GM18907 (cell line): ENCODE measurements around the gene C1QTNF9.
A peak's percentile ranks its signal among the peaks of the same experiment; 100 is the strongest.
"Not testable (repeated sequence)": the region's sequence is repeated elsewhere in the genome, so short reads cannot be mapped to it uniquely, and the experiment has no call there.

ENCODE experiments used
- ATAC-seq: cut with Tn5 transposase; IDR thresholded peaks from one replicate; pipeline ENCODE4 v1.9.1; 2021; ENCODE audit warnings: mild to moderate bottlenecking, moderate library complexity; ENCODE audit not compliant: unreplicated experiment

C1QTNF9 gene

DNA sequence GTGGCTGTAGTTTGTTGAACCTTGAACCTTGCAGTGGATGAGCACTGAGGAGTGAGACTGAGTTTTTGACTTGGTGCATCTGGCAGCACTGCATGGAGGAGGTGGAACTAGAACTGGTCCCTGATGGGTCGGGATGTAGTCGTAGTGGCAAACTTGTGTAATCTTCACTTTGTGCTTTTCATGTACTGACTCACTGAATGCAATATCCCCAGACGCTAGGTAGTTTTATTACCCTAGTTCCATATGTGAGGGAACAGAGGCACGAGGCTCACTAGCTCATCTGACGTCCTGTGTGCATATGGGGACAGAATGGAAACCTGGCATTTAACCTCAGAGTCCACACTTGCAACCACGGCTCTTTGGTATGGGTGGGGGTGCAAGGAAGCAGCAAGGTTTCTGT is 10.3 kb downstream of the C1QTNF9 start:
- not testable (repeated sequence) for ATAC-seq

DNA sequence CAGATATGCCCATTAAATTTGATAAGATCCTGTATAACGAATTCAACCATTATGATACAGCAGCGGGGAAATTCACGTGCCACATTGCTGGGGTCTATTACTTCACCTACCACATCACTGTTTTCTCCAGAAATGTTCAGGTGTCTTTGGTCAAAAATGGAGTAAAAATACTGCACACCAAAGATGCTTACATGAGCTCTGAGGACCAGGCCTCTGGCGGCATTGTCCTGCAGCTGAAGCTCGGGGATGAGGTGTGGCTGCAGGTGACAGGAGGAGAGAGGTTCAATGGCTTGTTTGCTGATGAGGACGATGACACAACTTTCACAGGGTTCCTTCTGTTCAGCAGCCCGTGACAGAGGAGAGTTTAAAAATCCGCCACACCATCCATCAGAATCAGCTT is 12.0 kb downstream of the C1QTNF9 start:
- not testable (repeated sequence) for ATAC-seq

DNA sequence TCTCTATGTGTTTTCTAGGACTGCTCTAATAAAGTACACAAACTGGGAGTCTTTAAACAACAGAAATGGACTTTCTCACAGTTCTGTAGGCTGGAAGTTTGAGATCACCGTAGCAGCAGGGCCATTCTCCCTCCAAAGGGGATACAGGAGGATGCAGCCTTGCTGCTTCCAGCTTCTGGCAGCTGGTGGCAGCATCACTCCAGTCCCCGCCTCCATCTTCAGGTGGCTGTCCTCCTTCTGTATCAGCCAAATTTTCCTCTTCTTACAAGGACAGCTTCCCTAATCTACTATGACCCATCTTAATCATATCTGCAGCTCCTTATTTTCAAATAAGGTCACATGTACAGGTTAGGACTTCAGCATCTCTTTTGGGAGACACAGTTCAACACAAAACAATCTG is 13.1 kb downstream of the C1QTNF9 start:
- ATAC-seq, result peak; percentile 54

DNA sequence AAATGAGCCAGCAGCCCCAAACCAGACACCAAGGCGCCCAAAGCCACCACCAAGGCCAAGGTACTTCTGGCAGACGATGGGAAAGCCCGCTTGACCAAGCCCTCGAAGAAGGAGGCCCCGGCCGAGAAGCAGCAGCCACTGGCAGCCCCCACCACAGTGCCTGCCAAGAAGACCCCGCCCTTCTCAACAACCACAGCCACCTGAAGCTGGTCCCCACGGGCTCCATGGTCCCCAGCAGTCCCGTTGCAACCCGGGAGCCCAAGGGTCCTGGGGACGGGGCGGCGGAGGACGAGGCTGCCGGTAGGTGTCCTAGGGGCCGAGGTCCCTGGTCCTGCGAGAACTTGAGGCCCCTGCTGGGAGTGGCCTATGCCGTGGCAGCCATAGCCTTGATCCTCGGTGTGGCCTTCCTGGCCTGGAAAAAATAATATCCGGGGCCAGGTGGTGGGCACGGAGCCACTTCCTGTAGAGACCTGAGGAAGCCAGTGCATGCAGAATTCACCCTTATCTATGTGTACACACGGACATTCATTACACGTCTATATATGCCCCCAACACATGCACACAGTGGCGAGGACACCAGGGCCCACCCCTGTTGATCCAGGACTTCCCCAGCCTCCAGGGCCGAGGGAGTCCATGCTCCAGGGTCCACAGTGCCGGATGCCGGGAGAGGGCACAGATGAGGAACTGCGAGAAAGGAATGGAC is 13.8 kb downstream of the C1QTNF9 start:
- no peak for ATAC-seq

DNA sequence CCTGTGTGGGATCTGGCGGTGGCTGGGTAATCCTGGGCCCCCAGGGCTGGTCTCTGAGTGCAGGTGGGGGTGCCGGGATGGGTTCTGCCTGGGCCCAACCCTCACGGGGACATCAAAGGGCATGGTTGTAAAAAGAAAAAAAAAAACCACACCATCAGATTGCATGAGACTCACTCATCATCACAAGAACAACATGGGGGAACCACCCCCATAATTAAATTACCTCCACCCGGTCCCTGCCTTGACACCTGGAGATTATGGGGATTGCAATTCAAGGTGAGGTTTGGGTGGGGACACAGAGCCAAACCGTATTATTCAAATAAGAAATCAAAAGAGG is 14.3 kb downstream of the C1QTNF9 start:
- no peak for ATAC-seq

DNA sequence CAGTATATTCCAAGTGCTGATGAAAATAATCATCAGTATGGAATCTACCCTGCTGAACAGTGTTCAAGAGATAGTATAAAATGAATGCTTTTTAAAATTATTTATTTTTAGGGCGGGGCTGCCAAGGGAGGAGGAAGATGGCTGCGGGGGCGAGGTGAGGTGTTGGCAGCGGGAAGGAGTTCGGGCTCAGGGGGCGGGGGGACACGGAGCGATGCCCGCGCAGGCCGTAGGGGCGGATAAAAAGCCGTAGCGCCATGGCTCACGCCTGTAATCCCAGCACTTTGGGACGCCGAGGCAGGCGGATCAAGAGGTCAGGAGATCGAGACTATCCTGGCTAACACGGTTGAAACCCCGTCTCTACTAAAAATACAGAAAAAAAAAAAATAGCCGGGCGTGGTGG is 18.2 kb downstream of the C1QTNF9 start:
- ATAC-seq, result not testable (repeated sequence)

DNA sequence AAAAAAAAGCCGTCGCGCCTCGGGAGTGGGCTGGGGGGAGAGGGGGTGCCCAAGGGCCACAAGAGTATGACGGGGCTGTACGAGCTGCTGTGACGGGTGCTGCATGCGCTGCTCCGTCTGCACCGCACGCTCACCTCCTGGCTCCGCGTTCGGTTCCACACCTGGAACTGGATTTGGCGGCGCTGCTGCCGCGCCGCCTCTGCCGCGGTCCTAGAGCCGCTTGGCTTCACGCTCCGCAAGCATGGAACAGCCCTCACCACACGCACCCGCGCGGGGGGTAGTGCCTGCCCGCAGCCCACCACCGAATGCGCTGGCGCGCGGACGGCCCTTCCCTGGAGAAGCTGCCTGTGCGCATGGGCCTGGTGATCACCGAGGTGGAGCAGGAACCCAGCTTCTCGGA is 18.8 kb downstream of the C1QTNF9 start:
- no peak for ATAC-seq

DNA sequence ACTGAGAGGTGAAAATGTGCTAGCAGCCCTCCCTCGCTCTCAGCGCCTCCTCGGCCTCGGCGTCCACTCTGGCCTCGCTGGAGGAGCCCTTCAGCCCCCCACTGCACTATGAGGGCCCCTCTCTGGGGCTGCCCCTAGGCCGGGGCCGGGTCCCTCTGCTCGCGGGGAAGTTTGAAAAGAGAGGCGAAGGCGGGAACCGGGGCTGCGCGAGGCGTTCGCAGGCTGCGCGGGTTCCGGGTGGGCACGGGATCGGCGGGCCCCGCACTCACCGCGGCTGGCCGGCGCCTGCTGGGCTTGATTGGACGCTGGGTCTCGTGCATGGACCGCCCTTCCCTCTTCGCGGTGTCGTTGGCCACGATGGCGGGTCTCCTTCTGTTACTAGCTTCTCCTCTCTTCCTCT is 29.3 kb downstream of the C1QTNF9 start:
- no peak for ATAC-seq

DNA sequence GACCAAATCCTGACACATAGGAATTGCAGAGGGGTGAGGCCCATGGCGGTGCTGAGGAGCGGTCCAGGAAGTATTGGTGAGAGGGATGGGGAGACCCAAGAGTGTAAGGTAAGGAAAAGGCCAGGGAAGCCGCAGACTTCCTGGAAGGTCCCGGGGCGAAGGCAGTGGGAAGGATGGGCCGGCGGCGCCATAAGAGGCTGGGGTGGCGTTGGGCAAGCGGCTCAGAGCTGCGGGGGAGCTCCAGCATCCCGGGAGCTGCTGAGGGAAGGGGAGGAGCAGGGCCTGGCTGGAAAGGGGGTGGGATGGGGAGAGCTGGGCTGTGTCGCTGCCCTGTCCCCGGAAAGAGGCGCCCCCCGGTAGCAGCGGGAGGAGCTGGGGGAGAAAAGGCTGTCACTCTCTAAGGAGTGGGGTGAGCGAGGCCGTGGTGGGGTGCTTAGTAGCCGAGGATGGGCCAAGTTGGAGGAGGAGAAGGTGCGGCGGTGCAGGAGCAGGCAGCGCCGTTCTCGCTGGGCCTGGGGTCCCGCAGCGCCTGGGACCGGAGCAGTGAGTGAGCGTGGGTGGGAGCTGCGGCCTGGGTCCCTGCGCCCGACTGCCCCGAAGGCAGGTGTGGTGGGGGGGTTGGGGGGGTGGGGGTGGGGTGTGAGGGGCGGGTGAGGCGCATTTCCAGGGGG is 30.7 kb downstream of the C1QTNF9 start:
- ATAC-seq, result no peak

DNA sequence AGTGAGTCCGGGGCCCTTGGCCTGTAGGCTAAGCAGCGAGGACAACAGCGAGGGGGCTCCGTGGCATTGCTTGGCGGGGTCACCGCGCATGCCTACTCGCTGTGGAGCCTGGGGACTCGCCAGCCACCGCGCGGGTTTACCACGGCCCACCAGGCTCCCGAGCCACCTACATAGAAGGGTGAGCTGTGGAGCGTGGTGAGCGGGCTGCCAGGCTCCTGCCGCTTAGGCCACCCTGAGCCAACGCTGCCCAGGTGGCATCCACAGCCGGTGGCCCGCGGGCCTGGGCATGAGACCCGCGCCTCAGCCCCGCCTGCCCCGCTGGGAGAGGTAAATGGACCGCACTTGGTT is 31.2 kb downstream of the C1QTNF9 start:
- no peak for ATAC-seq

DNA sequence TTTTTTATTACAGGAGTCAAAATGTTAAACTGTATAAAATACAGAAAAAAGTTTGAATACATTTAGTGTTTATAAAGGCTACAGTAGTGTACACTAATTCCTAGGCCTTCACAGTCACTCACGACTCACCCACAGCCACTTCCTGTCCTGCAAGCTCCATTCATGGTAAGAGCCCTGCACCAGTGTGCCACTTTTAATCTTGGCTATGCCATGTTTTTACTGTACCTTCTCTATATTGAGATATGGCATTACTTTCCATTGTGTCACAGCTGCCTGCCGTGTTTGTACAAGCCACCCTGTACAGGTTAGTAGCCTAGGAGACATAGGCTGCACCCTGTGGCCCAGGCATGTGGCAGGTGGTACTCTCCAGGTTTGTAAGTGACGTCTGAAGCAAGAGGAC is 32.1 kb downstream of the C1QTNF9 start:
- no peak for ATAC-seq

DNA sequence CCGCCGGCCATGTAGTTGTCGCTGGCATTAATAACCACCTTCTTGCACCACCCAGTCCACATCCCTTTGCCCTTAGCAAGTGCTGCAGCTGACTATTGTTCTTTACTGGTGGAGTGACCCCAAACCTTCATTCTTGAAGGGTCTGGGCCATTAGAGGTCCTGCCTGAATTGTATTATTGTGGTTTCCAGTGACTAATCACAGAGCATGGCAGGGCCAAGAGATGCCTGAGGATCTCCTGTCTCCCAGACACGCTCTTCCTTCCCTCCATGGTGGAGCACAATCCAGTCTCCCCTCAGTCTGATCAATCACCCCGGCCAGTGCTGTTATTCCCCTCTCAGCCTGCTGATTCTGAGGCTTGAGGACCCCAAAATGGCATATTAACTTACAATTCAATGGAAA is 39.0 kb downstream of the C1QTNF9 start:
- no peak for ATAC-seq

DNA sequence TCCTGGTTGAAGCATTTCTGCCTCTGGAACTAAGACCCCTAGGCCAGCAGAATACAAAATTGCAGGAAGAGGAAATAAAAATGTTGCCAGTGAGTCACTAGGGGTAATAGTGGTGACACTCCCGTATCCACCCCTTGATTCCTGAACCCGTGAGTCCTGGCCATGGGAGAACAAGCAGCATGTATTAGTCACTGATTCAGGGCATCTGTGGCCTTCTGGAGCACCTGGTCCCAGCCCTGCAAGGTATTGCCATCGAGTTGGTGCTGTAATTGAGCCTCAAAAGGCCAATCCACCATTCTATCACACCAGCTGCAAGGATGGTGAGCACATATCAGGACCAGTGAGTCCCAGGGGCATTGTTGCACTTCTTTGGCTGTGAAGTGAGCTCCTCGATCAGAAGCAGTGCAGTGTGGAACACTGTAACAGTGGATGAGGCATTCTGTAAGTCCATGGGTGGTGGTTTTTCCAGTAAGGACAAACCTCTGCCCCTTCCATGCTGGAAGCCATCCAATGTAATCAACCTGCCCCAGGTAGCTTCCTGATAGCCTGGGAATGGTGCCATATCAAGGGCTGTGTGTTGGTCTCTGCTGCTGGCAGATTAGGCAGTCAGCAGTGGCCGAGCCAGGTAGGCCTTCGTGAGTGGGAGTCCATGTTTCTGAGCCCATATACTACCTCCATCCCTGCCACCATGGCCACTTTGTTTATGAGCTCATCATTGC is 39.6 kb downstream of the C1QTNF9 start:
- ATAC-seq, result no peak

DNA sequence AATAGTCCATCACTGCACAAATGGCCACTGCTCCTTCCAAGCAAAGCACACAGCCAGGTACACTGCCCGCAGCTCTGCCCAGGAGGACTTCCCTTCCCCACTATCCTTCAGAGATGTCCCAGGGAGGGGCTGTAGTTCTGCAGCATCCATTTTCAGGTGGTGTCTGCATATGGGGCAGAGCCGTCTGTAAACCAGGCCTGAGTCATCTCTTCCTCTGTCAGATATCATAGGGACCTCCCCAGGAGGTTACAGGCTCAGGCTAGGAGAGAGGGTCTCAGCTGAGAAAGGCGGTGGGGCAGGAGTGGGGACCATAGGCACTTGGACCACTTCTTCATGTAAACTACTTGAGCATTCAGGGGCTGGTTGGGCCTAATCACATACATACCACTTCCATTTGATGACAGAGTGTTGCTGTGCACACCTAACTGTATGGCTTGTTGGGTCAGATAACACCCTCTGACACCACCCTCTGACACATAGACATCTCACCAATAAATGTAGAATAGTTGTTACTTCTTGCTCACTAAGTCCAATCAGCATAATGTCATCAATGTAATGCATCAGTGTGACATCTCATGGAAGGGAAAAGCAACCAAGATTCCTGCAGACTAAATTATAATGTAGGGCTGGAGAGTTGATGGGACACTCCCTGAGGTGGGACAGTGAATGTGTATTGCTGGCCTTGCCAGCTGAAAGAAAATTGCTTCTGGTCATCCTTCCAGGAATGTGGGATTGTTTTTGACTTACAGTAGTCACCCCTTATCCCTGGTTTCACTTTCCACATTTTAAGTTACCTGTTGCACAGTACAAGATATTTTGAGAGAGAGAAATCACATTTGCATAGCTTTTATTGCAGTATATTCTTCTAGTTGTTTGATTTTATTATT is 40.6 kb downstream of the C1QTNF9 start:
- ATAC-seq, result not testable (repeated sequence)

DNA sequence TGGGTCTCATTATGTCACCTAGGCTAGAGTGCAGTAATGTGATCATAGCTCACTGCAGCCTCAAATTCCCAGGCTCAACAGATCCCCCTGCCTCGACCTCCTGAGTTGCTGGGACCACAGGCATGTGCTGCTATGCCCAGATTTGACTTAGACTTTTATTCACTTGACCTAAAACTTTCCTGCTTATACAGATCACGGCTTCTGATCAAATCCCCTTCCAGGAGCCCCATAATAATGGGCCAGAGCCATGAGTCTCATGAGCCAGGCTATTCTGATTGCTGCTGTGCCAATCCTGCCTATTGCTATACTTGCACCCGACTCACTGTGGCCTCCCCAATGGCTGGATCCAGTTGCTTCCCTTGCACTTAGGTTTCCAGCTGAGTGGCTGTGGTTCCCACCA is 42.0 kb downstream of the C1QTNF9 start:
- no peak for ATAC-seq

DNA sequence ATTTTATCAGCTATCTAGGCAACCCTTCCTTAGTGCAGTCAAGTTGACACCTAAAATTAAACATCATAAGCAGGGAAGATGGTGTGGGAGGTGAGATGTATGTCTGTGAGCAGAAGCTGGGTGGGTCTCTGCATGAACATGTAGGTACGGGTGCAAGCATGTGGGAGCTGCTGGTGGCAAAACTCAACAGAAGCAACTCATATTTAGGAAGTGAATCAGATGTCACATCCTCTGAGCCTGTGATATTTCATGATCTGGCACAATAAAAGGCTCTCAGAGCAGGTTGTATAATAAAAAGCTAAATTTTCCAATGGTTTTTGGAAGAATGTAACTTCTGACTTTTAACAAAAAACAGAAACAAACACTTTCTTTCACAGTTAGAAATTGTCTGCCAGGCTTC is 44.4 kb downstream of the C1QTNF9 start:
- no peak for ATAC-seq

DNA sequence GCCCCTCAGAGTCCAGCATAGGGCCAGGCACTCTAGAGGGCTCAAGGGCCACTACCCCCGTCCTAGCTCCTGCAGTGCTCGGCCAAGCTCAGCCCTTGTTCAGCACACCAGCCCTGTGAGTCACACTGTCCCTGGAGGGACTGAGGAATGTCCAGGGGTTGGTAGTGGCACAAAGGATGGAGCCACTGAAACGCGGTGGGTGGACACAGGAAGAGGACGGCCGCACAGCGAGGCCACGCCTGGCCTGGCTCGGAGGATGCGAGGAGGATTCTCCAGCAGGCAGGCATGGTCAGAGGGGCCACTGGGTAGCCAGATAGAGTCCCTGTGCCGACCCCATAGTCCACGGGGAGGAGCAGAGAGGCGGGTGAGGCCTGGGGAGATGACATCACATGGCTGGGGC is 45.7 kb downstream of the C1QTNF9 start:
- ATAC-seq, result no peak

DNA sequence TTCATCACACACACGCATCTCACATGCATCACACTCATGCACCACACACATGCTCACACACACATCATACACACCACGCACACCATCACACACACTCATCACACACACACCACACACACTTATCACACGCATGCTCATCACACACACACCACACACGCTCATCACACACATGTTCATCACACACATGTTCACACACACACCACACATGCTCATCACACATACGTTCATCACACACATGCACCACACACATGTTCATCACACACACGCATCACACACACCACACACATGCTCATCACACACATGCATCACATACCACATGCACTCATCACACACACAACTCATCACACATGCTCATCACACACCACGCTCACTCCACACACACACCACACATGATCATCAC is 46.9 kb downstream of the C1QTNF9 start:
- no peak for ATAC-seq

DNA sequence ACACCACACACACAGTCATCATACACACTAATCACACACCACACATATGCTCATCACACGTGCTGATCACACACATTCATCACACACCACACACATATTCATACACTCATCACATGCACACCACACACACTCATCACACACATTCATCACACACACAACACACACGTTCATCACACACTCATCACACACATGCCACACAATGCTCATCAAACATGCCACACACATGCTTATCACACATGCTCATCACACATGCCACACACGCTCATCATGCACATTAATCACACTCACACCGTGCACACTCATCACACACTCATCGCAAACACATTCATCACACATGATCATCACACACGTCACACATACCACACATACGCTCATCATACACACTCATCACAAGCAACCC is 47.5 kb downstream of the C1QTNF9 start:
- no peak for ATAC-seq

DNA sequence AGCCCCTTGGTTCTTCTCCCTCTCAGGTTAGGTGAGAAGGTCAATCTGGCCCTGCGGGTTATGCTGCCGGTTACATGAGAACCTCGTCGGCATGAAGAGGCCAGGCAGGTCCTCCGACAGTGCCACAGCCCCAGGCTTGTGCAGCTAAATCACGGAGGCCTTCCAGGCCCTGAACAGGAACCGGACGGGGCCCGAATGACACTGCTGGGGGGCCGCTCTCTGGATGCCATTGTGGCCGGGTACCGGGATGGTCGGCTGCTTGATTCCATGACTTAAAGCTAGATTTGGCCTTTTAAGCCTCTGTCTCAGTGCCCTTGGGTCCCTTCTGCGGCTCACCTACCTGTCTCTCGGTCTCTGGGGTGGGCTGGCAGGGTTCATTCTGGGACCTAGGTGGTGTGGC is 48.4 kb downstream of the C1QTNF9 start:
- ATAC-seq, result no peak

DNA sequence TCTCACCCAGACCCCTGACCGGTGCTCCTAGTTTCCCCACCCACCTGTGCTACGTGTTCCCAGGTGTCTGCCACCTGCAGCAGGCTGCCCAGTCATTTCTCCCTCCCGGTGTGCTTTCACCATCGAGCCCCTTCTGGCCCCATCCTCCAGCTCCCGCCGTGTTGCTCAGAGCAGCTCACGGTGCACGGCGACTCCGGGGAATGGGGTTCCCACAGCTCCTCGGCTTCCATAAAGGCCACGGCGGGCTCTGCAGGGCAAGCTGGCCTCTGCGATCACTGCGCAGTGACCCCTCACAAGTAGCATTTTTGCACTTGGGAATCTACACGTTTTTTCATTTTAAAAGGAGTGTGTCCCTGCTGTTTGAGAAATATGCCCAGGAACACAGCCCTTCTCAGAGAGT is 49.5 kb downstream of the C1QTNF9 start:
- ATAC-seq, result not testable (repeated sequence)
